Gastrocnemius medialis (tissue), 4 donors: ENCODE data around the gene PPM1L. TPM values are rescaled to one million over a fixed set of nuclear protein-coding genes. Genes with fewer than 3 reads are reported as not detected.

ENCODE experiments used
- ATAC-seq, 2 donors: fragments of 150-250 bp; one replicate each; pipeline ENCODE4 v1.9.1; 2016
- DNase-seq, 2 donors: peaks; one replicate each; pipeline ENCODE4 v3.0.0-alpha.2; 2019
- H3K27ac ChIP-seq, 4 donors: fragments of 200-600 bp; sonication (generic); 1 replicate in 1 of 4; 2 replicates in 3 of 4; pipeline ENCODE4 v1.5.1; 2016 to 2018; ENCODE audit warnings: mild to moderate bottlenecking in 2 of 4, moderate library complexity in 1 of 4
- H3K27me3 ChIP-seq, 3 donors: fragments of 200-600 bp; sonication (generic) in 2 of 3; 1 replicate in 1 of 3; 2 replicates in 2 of 3; pipeline versions ENCODE4 v1.5.1 to v1.6.0; 2016 to 2019; ENCODE audit warnings: mild to moderate bottlenecking in 1 of 3, moderate library complexity in 1 of 3
- H3K36me3 ChIP-seq, 2 donors: fragments of 200-600 bp; sonication (generic) in 1 of 2; one replicate each; pipeline ENCODE4 v1.5.1; 2017 to 2018
- H3K4me1 ChIP-seq, 2 donors: fragments of 200-600 bp; sonication (generic) in 1 of 2; one replicate each; pipeline ENCODE4 v1.5.1; 2016 to 2017; ENCODE audit warnings: mild to moderate bottlenecking in 2 of 2
- H3K4me3 ChIP-seq, 4 donors: fragments of 200-600 bp; sonication (generic) in 3 of 4; 1 replicate in 1 of 4; 2 replicates in 3 of 4; pipeline ENCODE4 v1.5.1; 2016 to 2019; ENCODE audit warnings: mild to moderate bottlenecking in 2 of 4
- H3K9me3 ChIP-seq, 3 donors: fragments of 200-600 bp; sonication (generic) in 2 of 3; 1 replicate in 1 of 3; 2 replicates in 2 of 3; pipeline ENCODE4 v1.5.1; 2016 to 2019
- POLR2A ChIP-seq, 2 donors: fragments of 450-650 bp; IDR thresholded peaks; one replicate each; pipeline ENCODE4 v1.6.1; 2017; ENCODE audit warnings: antibody characterized with exemption in 2 of 2, mild to moderate bottlenecking in 2 of 2, moderate library complexity in 2 of 2
- in situ Hi-C, 4 donors: fragments of 200-750 bp; cut with MboI; loops; one replicate each; pipeline versions ENCODE4 v1.15.0 to v1.8.0; 2017; ENCODE audit warnings: low sequenced_read_pairs in 4 of 4
- intact Hi-C: fragments of 100-400 bp; cut with DNase I; formaldehyde crosslinking; loops from one replicate; pipeline ENCODE4 v1.15.1; 2023; ENCODE audit warnings: low total_unique reads
- total RNA-seq, 4 donors: library from RNA; depleted of rRNA; stranded (reverse); fragments of >200 nt; gene quantifications; one replicate each; pipeline versions ENCODE4 v1.1.0 to v1.2.3, GENCODE V29; 2016
- TF ChIP-seq, protein P1 (sequence below), 5 experiments: fragments of 450-650 bp in 3 of 5; fragments of 200-600 bp in 2 of 5; sonication (generic) in 2 of 5; IDR thresholded peaks in 4 of 5; conservative IDR thresholded peaks in 1 of 5; 1 replicate in 4 of 5; 2 replicates in 1 of 5; pipeline ENCODE4 v1.5.1; 2016 to 2019; ENCODE audit warnings: antibody characterized with exemption in 5 of 5, mild to moderate bottlenecking in 3 of 5, moderate library complexity in 3 of 5

Gene PPM1L
- total RNA-seq, 4 donors from 2014 or later: 85.0 to 243 (median 122) TPM

DNA sequence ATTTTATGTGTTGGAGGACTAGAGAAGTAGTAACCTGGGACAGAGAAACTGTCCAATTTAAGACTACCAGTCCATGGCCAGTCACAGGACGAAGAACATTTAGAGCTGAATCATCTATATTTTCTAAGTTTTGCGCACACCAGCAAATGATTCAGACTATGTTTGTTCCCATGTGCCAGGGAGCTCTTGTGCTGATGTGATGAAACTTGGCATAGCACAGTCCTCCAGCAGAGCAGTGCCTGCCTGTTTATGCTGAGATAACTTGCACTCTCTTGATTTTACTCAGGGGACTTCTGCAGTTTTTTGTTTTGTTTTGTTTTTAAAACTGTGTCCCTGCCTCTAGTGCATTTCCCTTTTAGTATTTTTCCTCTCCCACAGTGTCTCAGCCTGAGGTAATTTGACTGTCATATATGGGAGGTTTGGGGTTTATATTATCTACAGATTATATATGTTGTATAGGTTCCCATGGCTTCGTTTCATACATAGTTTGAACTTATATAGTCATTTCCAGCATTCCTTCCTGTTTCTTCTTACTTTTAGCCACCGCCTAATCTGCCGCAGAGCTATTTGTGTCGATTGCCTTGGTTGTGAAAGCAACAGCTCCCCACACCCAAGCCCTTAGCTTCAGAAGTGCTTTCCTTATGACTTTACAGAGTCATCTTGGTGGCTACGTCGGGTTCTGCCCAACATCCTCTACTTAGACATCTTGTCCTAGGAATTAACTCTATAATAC lies 45.5 kb downstream of the PPM1L start:
- peak overlapping the region; percentile 27 to 53 (median 39) for H3K4me3 ChIP-seq
- H3K27ac ChIP-seq: peak overlapping the region; percentile 91 to 94 (median 92)
- intact Hi-C loops (loop anchor here (10.0 kb wide), 1 partner anchor 947 kb away; no protein-coding TSS in a partner anchor), in situ Hi-C loops (loop anchor here in 1 of 4 donors (10.0 kb wide), 1 partner anchor 47 kb away; the partner anchor contains the start of gene PPM1L)
- peak; percentile 34 to 63 for TF ChIP-seq POLR2A (IDR thresholded peaks at IDR 0.05)
- TF ChIP-seq, protein P1, sequence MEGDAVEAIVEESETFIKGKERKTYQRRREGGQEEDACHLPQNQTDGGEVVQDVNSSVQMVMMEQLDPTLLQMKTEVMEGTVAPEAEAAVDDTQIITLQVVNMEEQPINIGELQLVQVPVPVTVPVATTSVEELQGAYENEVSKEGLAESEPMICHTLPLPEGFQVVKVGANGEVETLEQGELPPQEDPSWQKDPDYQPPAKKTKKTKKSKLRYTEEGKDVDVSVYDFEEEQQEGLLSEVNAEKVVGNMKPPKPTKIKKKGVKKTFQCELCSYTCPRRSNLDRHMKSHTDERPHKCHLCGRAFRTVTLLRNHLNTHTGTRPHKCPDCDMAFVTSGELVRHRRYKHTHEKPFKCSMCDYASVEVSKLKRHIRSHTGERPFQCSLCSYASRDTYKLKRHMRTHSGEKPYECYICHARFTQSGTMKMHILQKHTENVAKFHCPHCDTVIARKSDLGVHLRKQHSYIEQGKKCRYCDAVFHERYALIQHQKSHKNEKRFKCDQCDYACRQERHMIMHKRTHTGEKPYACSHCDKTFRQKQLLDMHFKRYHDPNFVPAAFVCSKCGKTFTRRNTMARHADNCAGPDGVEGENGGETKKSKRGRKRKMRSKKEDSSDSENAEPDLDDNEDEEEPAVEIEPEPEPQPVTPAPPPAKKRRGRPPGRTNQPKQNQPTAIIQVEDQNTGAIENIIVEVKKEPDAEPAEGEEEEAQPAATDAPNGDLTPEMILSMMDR (IDR thresholded peaks at IDR 0.05 in 4 of 5, conservative IDR thresholded peaks at IDR 0.05 in 1 of 5): no peak
- H3K36me3 ChIP-seq: no peaks in the 10 kb centered on the region
- H3K27me3 ChIP-seq: no peaks in the 10 kb centered on the region
- peaks cover 89 to 92% of the 10 kb centered on the region in 2 donors for H3K4me1 ChIP-seq
- ATAC-seq: peak; percentile 83 to 84
- DNase-seq: peak; percentile 83 to 85
- no peaks in the 10 kb centered on the region for H3K9me3 ChIP-seq

- in situ Hi-C loops: loop anchor here in 2 of 4 donors (5.0 to 10.0 kb wide), 2 partner anchors 50 to 83 kb away; partner anchors contain the start of gene PPM1L (in 1 of the 2)
- peaks cover 87 to 93% of the 10 kb centered on the region in 2 donors for H3K4me1 ChIP-seq
- ATAC-seq: peak; percentile 34 to 57
Observed at GRCh38 chr3:160804762-160805161, 48.7 kb downstream of the PPM1L start.

DNA sequence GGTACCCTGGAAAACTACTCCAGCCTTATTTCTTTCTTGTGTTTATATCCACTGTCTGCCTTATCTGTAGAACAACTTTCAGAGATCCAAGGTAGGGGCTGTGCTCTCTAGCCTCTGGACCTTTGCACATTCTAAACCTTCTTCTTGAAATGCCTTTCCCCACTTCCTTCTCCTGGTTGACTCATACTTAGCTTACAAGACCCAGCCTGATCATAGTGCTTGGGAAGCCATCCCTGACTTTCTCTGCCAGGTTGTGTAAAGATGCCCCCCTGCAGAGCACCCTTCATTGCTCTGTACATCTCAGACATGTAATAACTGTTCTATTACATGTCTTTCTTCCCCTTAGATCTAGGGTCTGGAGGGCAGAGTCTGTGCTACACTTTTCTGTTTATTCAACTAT lies 50.1 kb downstream of the PPM1L start:
- Histone ChIP-seq H3K27ac (peak overlapping the region; percentile 91 to 94 (median 92)), H3K4me3 (no peak overlapping the region), H3K4me1 (peaks cover 86 to 92% of the 10 kb centered on the region in 2 donors), H3K36me3 (no peaks in the 10 kb centered on the region), H3K27me3 (no peaks in the 10 kb centered on the region), H3K9me3 (no peaks in the 10 kb centered on the region)
- ATAC-seq: no peak
- TF ChIP-seq, protein P1 (IDR thresholded peaks at IDR 0.05 in 4 of 5, conservative IDR thresholded peaks at IDR 0.05 in 1 of 5): no peak
- no peak for TF ChIP-seq POLR2A (IDR thresholded peaks at IDR 0.05)
- DNase-seq: no peak
- intact Hi-C loops (loop anchor here (10.0 kb wide), 1 partner anchor 951 kb away; no protein-coding TSS in a partner anchor), in situ Hi-C loops (loop anchor here in 2 of 4 donors (5.0 to 10.0 kb wide), 2 partner anchors 51 to 81 kb away; partner anchors contain the start of gene PPM1L (in 1 of the 2))

More at GRCh38 chr3:160804762-160805161, 48.7 kb downstream of the PPM1L start:
- no peaks in the 10 kb centered on the region for H3K27me3 ChIP-seq
- peak overlapping the region; percentile 91 to 94 (median 92) for H3K27ac ChIP-seq
- intact Hi-C loops: loop anchor here (10.0 kb wide), 1 partner anchor 950 kb away; no protein-coding TSS in a partner anchor
- TF ChIP-seq, protein P1 (IDR thresholded peaks at IDR 0.05 in 4 of 5, conservative IDR thresholded peaks at IDR 0.05 in 1 of 5): no peak
- TF ChIP-seq POLR2A (IDR thresholded peaks at IDR 0.05): peak in 1 of 2 donors; percentile 28
- no peaks in the 10 kb centered on the region for H3K9me3 ChIP-seq
- H3K36me3 ChIP-seq: no peaks in the 10 kb centered on the region
- H3K4me3 ChIP-seq: no peak overlapping the region
- DNase-seq: peak; percentile 73 to 92

- Histone ChIP-seq H3K4me3 (no peak overlapping the region), H3K27me3 (no peaks in the 10 kb centered on the region), H3K9me3 (no peaks in the 10 kb centered on the region), H3K36me3 (no peaks in the 10 kb centered on the region), H3K27ac (peak overlapping the region; percentile 91 to 94 (median 92)), H3K4me1 (peaks cover 88 to 95% of the 10 kb centered on the region in 2 donors)
- DNase-seq (no peak), ATAC-seq (no peak)
- TF ChIP-seq POLR2A (IDR thresholded peaks at IDR 0.05): no peak
- in situ Hi-C loops (loop anchor here in 2 of 4 donors (5.0 to 10.0 kb wide), 2 partner anchors 52 to 81 kb away; partner anchors contain the start of gene PPM1L (in 1 of the 2)), intact Hi-C loops (loop anchor here (10.0 kb wide), 1 partner anchor 952 kb away; no protein-coding TSS in a partner anchor)
Observed at GRCh38 chr3:160806686-160807085, 50.7 kb downstream of the PPM1L start.

- no peaks in the 10 kb centered on the region for H3K27me3 ChIP-seq
- DNase-seq (peak; percentile 69 to 88), ATAC-seq (peak; percentile 66 to 69)
- no peaks in the 10 kb centered on the region for H3K9me3 ChIP-seq
- H3K4me3 ChIP-seq: no peak overlapping the region
- H3K36me3 ChIP-seq: no peaks in the 10 kb centered on the region
- intact Hi-C loops (loop anchor here (10.0 kb wide), 1 partner anchor 954 kb away; no protein-coding TSS in a partner anchor), in situ Hi-C loops (loop anchor here in 2 of 4 donors (5.0 to 10.0 kb wide), 2 partner anchors 54 to 78 kb away; partner anchors contain the start of gene PPM1L (in 1 of the 2))
- H3K4me1 ChIP-seq: peaks cover 92 to 98% of the 10 kb centered on the region in 2 donors
- TF ChIP-seq POLR2A (IDR thresholded peaks at IDR 0.05): no peak
- TF ChIP-seq, protein P1 (IDR thresholded peaks at IDR 0.05 in 4 of 5, conservative IDR thresholded peaks at IDR 0.05 in 1 of 5): no peak
- H3K27ac ChIP-seq: peak overlapping the region; percentile 91 to 94 (median 92)
Observed at GRCh38 chr3:160808838-160809237, 52.8 kb downstream of the PPM1L start.
